NCI-H82 treated with DMSO at 0.1 percent for 48 hours (cell line): Measurements from ENCODE around the gene IFI44.

ENCODE experiments used
- DNase-seq: peaks from one replicate; lab custom pipeline; 2025; ENCODE audit not compliant: unreplicated experiment; lab: John Stamatoyannopoulos, UW

The IFI44 gene

DNA sequence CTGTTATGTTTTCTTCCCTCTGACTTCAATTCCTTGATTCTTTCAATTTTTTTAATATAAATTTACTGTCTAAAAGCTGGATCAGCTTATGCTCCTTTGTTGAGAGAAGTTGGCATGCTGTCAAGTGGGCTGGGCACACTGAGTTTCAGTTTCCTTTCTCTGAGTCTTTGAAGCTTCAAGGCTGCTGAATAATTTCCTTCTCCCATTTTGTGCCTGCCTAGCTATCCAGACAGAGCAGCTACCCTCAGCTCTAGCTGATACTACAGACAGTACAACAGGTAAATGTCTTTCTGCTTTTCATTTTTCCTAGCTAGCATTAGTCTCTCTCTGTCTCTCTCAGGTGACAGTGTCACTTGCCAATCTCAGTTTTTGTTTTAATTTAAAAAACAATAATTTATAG is at the start of gene IFI44:
Gene IFI44, plus strand, starts transcription at position 204 of the 400 bp plus-strand sequence. CDS start 365 bp downstream, outside the sequence.
- DNase-seq = no peak

GRCh38 chr1:78601068-78601467 is 48.6 kb upstream of the IFI44 start:
- no peak for DNase-seq

DNA sequence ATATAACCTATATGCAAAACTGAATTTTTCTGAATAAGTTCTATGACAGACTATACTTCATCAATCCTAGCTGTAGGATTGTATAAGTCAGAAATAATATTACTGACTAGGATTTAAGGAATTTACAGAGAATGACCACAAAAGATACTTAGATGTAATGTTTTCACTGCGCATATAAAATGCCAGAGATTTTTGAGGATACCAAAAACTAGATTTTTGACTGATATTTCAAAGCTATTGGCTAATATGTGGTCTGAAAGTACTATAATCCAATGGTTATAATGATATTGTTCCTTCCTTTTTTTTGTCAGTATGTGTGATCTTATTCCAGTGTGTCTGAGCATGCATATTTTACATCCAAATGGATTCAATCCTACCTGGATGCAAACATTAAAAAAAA is 46.4 kb upstream of the IFI44 start:
- DNase-seq = no peak

GRCh38 chr1:78604643-78605042 is 45.0 kb upstream of the IFI44 start:
- DNase-seq = no peak

DNA sequence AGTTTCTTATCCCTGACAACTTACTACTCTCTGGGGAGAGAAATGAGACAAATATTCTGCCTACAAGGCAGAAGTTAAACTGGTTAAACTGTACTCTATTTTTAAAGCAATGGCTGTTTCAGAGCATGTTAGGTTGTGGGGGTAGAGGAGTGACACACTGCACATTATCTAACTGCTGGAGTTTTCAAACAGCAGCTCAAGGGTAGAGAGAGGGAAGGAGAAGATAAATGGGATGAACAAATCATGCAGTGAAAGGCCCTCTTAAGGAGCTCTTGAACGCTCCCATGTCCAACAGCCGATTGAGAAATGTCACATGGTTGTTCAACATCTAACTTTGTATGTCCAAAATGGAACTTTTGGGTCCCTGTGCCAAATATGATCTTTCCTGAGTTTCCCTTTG is 43.4 kb upstream of the IFI44 start:
- no peak for DNase-seq

GRCh38 chr1:78607334-78607927 is 42.2 kb upstream of the IFI44 start:
- peak; percentile 16 for DNase-seq

- DNase-seq = no peak
Measured at GRCh38 chr1:78607944-78608343, 41.7 kb upstream of the IFI44 start.

DNA sequence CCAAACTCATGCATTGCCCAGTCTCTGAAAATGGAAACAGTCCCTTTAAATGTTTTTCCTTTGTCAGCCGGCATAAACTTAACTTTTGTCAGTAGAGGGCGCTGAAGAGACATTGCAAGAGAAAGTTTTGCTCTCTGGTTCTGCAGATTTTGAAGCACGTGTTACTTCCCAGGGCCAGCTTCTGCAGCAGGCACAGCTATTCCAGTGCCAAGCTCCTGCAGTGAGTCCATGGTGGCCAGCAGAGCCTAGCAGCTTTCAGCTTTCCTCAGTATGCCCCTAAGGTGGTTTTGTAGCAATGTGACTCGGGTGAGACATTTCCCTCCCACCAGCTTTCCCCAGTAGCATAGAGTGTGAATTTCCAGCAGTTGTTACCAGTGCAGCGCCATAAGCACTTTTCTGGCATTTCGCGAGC is 32.0 kb upstream of the IFI44 start:
- peak; percentile 77 for DNase-seq

GRCh38 chr1:78619032-78619431 is 30.6 kb upstream of the IFI44 start:
- DNase-seq = peak; percentile 61

DNA sequence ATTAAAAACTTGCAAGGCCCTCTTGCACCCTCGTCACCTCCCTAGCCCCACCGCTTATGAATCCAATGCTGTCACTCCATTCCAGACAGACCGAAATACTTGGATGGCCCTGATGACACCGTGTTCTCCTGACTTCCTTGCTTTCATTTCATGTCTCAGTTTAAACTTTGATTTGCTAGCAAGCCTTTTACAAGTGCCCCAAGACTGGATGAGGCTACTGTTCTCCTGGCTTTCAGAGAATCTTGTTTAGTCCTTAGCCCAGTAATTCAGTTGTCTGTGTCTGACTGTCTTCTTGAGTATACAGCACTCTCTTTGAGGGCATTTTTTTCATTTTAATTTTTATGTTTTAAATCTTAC is 30.2 kb upstream of the IFI44 start:
- DNase-seq = peak; percentile 59

DNA sequence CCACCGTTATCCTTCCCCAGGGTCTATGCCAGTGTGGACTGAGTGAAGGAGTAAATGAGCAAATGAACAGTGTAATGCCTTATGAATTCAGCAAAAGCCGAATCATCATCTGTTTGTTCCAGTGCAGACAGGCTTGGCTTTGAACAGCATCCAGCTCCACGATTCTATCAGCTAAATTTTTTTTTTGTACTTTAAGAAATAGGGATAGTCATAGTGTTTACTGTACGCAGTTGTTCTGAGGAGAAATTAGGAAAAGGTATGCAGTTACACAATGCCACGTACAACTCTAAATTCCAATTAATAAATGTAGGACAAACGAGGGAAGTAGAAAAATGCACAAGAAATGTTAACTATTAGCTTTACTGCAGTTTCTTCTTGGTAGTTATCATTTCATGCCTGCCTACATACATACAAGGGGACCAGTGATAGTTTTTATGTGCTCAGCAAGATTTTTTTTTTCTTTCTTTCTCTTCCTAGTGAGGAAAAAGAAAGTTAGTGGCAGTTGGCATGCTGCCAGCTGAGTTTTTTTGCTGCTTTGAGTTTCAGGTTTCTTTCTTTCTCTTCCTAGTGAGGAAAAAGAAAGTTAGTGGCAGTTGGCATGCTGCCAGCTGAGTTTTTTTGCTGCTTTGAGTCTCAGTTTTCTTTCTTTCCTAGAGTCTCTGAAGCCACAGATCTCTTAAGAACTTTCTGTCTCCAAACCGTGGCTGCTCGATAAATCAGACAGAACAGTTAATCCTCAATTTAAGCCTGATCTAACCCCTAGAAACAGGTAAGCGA is 29.6 kb upstream of the IFI44 start, which contains the start of gene IFI44L:
Gene IFI44L, plus strand, starts transcription at position 646 of the 777 bp plus-strand sequence. CDS start 7,468 bp downstream, outside the sequence.
- DNase-seq = peak; percentile 59

DNA sequence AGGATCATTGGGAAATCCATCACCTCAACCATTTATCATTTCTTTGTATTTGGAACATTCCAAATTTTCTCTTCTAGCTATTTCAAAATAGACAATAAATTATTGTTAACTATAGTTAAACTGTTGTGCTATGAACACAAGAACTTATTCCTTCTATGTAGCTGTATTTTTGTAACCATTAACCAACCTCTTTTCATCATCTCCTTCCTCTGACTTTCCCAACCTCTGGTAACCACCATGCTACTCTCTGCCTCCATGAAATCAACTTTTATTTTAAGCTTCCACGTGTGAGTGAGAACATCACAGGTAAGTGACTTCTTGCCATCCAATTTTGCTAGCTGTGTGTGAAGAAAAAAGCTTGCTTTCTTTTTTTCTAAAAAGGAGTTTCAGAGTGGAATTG is 29.0 kb upstream of the IFI44 start:
- DNase-seq = no peak

DNA sequence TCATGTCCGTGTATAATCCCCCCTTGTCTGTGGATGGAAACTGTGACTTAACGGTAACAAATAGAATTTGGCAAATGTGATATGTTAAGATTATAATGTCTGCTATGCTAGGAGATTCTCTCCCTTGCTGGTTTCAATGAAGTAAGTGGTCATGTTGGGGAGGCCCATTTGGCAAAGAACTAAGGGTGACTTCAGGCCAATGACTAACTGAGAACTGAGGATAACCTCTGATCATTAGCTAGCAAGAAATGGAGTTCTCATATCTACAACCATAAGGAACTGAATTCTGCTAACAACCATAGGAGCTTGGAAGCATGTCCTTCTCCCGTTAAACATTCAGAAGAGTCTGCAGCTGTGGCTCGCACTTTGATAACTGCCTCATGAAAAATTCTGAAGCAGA is 27.1 kb upstream of the IFI44 start:
- no peak for DNase-seq

- no peak for DNase-seq
Measured at GRCh38 chr1:78624035-78624434, 25.6 kb upstream of the IFI44 start.

DNA sequence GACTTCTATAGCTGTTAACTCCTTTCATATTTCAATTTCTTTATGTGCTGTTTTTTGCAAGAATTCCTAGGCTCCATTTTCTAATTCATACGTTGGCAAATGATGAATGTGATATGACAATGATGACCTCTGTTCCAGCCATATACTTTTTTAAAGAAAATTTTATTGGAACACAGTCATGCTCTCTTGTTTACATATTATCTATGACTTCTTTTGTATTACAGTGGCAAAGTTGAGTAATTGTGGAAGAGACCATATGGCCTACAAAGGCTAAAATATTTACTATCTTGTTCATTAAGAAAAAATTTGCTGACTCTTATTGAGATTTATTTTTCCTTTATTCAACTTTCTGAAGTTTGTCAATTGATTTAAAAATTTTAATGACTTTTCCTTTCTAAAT is 22.3 kb upstream of the IFI44 start:
- no peak for DNase-seq

DNA sequence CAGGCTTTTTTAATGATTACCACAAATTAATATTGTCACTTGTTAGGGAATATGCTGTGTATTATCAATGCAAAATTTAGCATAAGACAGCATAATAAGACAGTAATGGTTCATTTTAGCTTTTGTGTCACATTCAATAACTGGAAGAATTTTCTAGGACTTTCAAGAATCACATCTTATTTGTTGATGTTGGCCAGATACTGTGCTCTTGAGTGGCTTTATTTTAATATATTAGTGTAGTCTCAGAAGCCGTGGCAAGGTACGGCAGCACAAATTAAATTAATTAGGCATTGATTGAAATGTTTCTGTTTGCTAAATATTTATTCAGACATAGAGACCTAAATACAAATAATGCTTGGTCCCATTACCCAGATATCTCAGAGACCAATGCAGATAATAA is 19.0 kb upstream of the IFI44 start:
- DNase-seq = no peak

DNA sequence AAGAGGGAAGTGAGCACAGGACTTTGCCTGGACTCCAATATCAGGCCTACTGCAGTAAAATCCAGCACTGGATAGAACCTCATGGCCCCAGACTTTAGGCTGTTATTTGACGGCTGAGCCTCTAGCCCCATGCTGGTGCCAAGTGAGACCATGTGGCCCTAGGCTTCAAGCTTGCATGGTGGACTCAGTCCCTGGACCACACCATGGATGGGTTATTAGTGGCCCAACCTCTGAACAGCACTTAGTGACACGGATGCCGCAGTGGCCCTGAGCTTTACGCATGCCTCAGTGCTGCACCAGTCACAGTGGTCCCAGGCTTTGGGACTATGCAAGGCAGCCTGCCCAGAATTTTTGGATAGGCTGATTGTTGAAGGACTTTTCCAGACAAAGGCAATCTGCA is 16.4 kb upstream of the IFI44 start:
- no peak for DNase-seq

GRCh38 chr1:78640462-78640861 is 9.2 kb upstream of the IFI44 start:
- no peak for DNase-seq

GRCh38 chr1:78641558-78641957 is 8.1 kb upstream of the IFI44 start:
- DNase-seq = no peak

DNA sequence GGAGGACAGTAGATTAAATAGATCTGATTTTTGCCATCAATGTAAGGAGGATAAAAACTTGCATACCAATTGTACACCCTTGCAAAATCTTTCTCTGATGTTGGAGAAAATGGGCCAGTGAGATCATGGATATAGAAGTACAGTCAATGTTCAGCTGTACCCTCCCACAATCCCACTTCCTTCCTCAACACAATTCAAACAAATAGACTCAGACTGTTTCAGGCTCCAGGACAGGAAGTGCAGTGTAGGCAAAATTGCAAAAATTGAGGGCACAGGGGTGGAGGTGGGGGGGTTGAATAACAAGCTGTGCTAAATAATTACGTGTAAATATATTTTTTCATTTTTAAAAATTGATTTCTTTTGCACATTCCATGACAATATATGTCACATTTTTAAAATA is 3.9 kb upstream of the IFI44 start:
- no peak for DNase-seq

- no peak for DNase-seq
Measured at GRCh38 chr1:78647238-78647637, 2.4 kb upstream of the IFI44 start.

GRCh38 chr1:78650114-78650660 is 556 bp downstream of the IFI44 start:
- DNase-seq = no peak
